ENCODE results near the gene SH3BP5.
A peak's percentile ranks its signal among the peaks of the same experiment; 100 is the strongest.

Gene SH3BP5

DNA sequence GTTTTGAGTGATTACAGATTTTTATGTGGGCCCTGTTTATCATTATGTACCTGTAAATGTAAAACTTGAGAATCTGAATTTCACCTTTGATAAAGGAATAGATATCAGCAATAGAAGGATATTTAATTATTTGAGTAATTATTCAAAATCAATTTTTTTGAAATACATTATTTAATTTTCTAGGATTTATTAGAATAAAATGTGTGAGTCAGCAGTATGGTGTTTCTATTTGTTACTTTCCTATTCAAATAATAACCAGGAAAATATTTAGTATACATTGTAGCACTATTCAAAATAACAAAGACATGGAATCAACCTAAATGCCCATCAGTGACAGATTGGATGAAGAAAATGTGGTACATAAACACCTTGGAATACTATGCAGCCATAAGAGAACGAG lies 104.2 kb downstream of the SH3BP5 start:
- DNase-seq (ENCODE audit: low read depth), result no peak
- TF ChIP-seq CTCF (conservative IDR thresholded peaks at IDR 0.05; ENCODE audit: low read depth, low read length), result no peak
- H3K4me3 ChIP-seq (ENCODE audit: low read depth, low read length), result no peak overlapping the region

DNA sequence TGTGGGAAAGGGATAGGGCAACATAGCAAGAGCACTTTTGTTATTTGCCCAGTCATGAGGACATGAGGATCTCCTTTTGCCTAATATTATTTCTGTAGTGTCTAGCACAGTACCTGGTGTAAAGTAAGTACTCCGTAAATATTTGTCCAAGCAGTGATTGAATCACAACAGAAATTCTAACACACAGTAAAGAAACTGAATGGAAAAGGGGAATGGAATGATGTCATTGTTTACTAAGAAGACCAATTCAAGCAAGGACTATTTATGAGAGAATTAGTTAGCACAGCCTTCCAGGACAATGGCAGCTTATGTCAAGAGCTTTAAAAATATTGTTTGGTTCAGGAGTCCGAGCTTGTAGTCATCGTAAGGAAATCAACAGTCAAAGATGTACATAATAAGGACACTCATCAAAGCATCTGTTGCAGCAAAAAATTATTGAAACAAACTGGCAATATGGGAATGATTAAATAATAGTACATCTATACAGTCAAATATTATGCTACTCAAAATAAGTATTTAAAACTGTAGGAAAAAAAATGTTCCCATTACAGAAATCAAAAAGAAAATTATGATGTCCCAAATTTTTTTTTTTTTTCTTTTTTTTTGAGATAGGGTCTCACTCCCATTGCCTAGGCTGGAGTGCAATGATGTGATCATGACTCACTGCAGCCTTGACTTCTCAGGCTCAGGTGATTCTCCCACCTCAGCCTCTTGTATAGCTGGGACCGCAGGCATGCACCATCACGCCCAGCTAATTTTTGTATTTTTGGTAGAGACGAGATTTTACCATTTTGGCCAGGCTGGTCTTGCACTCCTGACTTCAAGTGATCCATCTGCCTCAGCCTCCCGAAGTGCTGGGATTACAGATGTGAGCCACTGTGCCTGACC lies 108.5 kb downstream of the SH3BP5 start:
- DNase-seq (ENCODE audit: low read depth), result no peak
- TF ChIP-seq CTCF (conservative IDR thresholded peaks at IDR 0.05; ENCODE audit: low read depth, low read length), result no peak
- no peak overlapping the region for H3K4me3 ChIP-seq (ENCODE audit: low read depth, low read length)

DNA sequence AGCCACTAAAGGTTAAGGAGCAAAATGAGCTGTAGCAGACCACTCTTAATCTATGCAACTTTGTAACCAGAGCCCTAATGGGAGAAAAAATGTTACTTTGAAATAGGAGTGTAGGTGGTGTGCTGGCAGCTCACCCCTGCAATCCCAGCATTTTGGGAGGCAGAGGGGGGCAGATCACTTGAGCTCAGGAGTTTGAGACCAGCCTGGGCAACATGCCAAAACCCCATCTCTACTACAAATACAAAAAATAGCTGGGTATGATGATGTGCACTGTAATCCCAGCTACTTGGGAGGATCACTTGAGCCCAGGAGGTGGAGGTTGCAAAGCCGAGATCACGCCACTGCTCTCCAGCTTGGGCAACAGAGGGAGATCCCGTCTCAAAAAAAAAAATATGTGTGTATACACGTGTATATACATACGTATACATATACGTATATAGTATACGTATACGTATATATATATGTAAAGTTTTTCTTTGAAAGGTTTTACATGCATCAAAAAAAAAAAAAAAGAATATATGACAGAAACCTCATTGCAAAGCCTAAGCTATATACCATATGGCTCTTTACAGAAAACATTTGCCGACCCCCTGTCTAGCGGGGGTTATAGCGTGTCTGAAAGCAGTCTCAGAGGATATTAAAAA lies 110.7 kb downstream of the SH3BP5 start:
- no peak overlapping the region for H3K4me3 ChIP-seq (ENCODE audit: low read depth, low read length)
- no peak for DNase-seq (ENCODE audit: low read depth)
- TF ChIP-seq CTCF (conservative IDR thresholded peaks at IDR 0.05; ENCODE audit: low read depth, low read length), result no peak

GRCh38 chr3:15220661-15221060 lies 111.7 kb downstream of the SH3BP5 start:
- TF ChIP-seq CTCF (conservative IDR thresholded peaks at IDR 0.05; ENCODE audit: low read depth, low read length), result no peak
- DNase-seq (ENCODE audit: low read depth), result no peak
- no peak overlapping the region for H3K4me3 ChIP-seq (ENCODE audit: low read depth, low read length)

GRCh38 chr3:15220056-15220455 lies 112.3 kb downstream of the SH3BP5 start:
- no peak overlapping the region for H3K4me3 ChIP-seq (ENCODE audit: low read depth, low read length)
- no peak for DNase-seq (ENCODE audit: low read depth)
- no peak for TF ChIP-seq CTCF (conservative IDR thresholded peaks at IDR 0.05; ENCODE audit: low read depth, low read length)

DNA sequence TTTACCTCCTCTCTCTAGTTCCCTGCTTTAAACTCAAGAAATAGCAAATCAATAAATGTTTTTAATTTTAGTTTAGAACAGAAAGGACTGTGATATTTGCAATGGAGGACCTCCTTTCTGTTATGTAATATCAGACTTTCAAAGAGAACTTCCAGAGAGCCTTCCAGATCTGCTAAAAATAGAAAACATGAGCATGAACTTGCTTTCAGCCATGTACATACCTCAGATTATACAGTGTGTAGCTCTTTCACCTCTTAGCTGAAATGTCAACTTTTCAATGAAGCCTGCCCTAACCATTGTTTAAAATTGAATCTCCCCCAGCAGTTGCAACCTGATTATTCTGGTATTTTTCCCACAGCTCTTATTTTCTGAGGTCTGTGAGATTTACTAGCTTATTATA lies 113.7 kb downstream of the SH3BP5 start:
- no peak overlapping the region for H3K4me3 ChIP-seq (ENCODE audit: low read depth, low read length)
- peak; percentile 17 for DNase-seq (ENCODE audit: low read depth)
- no peak for TF ChIP-seq CTCF (conservative IDR thresholded peaks at IDR 0.05; ENCODE audit: low read depth, low read length)
